ENCODE measurements around the gene GCSAM.
"Not testable (repeated sequence)": the region's sequence is repeated elsewhere in the genome, so short reads cannot be mapped to it uniquely, and the experiment has no call there.

The GCSAM gene

DNA sequence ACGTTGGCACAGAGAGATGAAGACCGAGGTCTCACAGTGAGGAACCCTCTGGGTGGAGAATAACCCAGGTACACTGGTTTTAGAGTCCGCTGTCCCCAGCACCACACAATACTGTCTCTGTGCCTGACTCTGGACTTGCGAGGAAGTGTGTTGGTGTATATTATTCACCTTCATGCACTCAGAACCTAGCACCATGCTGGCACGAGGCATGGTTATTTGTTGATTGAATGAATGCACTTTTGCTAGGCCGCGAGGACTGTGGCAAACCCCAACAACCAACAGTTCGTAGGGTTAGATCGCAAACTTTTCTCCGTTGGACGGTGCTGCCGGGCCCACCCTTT, 47.3 kb downstream of the GCSAM start:
- DNase-seq (no peak), ATAC-seq (replicated peaks) (peak in 1 of 2 donors; percentile 23)
- Mint-ChIP-seq H3K9me3 (no peaks in the 10 kb centered on the region), H3K36me3 (peaks cover 0 to 2% of the 10 kb centered on the region in 2 donors), H3K4me1 (peaks cover 10 to 26% of the 10 kb centered on the region in 2 donors), H3K27ac (no peak overlapping the region), H3K27me3 (peaks cover 39 to 48% of the 10 kb centered on the region in 2 donors), H3K4me3 (peak overlapping the region; percentile 88 to 93)

DNA sequence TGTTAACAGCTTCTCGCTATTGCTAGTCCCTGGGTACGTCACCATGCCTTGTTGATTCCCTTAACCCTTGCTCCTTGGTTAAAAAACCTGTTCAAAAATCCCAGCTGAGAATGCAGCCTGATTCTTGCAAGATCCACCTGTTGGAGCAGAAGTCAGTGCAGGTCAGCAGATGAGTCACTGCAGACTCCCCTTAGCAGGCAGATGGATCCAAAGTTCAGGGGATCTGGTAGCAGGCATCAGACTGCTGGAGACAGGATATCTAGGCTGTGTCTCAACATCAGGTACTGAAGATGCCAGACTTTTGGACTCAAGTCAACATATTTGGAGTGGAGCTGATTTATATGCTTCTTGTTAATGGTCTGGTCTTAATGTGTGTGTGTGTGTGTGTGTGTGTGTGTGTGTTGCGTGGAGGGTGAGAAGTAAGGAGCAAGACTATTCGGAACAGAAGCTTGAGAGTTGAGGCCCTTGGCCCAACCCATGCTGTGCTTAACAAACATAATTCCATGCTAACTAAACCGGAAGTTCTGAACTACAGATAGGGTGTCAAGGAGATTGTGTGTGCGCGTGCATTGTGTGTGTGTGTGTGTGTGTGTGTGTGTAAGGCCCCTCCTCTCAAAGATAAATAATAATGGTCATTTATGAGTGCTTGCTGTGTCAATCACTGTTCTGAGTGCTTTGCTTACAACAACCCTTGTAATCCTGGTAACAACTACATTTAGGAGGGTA, 47.9 kb downstream of the GCSAM start:
- Mint-ChIP-seq H3K27me3 (peaks cover 39 to 47% of the 10 kb centered on the region in 2 donors), H3K27ac (peak overlapping the region; percentile 11), H3K4me1 (peaks cover 10 to 20% of the 10 kb centered on the region in 2 donors), H3K9me3 (no peaks in the 10 kb centered on the region), H3K36me3 (peaks cover 0 to 2% of the 10 kb centered on the region in 2 donors), H3K4me3 (peak overlapping the region in 1 of 2 donors; percentile 6)
- DNase-seq (no peak), ATAC-seq (replicated peaks) (no peak)

DNA sequence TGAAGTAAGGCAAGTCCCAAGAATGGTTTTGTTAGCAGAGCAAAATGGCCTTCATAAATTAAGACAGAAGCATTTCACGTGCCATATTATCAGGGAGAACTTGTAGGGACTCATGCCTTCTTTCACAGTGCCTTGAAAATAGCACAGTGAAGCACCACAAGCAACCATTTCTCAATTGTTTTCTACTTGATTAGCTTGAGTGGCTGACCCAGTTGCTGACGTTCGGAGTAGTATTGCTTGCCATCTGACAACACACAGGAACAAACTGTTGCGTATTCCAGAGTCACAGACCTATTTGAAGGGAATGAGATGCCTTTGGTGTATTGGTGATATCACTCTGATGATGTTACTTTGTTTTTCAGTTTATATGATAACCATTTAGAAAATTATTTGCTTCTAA, 49.8 kb downstream of the GCSAM start:
- H3K9me3 Mint-ChIP-seq: no peaks in the 10 kb centered on the region
- no peaks in the 10 kb centered on the region for H3K36me3 Mint-ChIP-seq
- no peak overlapping the region for H3K4me3 Mint-ChIP-seq
- H3K27ac Mint-ChIP-seq: no peak overlapping the region
- ATAC-seq (replicated peaks): no peak
- peaks cover 31 to 32% of the 10 kb centered on the region in 2 donors for H3K27me3 Mint-ChIP-seq
- peaks cover 13 to 17% of the 10 kb centered on the region in 2 donors for H3K4me1 Mint-ChIP-seq
- no peak for DNase-seq

DNA sequence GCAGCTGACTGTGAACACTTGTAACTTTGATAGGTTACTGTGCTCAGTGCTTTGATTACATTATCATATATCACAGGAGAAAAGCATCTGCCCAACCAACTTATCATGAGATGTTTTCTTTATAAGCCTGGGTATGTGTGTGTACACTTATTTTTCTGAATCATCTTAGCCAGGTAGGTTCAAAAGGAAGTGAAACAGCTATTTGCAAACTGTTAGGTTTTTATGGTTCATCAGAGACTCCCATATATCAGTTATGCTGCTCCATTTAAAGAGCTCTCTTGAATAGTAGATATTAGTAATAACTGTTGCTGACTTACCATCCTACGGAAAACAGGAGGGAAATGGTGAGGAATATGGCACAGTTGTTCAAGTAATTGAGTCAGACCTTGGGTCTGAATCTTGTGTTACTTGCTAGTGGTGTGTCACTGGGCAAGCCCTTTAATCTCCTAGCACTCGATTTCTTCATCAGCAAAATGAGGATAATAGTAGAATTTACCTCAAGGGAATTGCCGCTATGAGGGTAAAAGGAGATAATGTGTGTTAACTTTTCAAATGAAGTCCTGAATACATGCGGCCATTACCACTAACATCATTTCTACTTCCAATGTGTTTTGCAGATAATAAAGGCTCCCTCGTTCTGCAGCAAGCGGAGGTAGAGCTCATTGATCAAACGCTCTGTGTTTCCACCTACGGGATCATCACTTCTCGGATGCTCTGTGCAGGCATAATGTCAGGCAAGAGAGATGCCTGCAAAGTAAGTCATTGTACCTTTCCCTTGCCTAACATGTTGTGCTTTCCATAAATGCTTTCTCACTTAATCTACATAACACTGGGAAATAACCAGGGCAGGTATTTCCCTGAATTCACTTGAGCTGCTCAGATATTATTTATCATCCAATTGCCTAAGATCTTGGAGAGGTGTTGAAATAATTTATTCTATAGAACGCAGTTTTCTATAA, 54.6 kb downstream of the GCSAM start:
- Mint-ChIP-seq H3K9me3 (no peaks in the 10 kb centered on the region), H3K4me1 (peaks cover 0 to 3% of the 10 kb centered on the region in 2 donors), H3K27me3 (peaks cover 0 to 19% of the 10 kb centered on the region in 2 donors), H3K36me3 (no peaks in the 10 kb centered on the region), H3K4me3 (no peak overlapping the region), H3K27ac (no peak overlapping the region)
- ATAC-seq (replicated peaks) (no peak), DNase-seq (no peak)

DNA sequence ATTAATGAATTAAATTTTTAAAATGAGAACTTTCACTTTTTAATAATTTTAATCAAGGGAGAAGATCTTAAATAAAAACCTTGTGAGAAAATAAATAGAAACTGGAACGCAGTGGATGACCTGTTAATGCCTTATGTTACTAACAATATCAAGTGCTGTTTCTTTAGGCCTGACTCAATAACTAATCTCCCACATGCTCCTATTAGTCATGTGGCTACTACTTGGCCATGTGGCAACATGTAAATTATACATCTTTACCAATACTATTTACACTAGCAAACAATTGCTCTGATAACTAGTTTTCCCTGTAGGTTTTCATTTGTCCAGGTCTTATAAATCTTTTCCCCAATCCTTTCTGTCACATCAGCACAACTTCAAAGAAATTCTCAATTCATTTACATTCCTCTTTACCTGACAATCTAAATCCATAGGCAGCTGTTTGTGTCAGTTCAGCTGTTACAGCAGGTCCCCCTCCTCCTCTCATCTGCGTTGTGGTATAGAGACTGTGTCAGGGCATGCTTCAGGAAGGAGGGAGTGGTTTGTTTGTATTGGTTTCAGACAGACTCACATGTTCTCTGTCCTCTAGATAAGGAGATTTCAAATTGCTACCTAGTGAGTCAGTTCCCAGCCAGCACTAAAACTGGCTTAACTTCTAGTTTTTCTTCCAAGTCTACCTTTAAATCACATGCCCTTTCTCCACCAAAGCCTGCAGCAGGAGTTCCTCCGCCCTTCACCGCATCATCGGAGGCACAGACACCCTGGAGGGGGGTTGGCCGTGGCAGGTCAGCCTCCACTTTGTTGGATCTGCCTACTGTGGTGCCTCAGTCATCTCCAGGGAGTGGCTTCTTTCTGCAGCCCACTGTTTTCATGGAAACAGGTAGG, 58.2 kb downstream of the GCSAM start:
- H3K4me1 Mint-ChIP-seq: peaks cover 0 to 3% of the 10 kb centered on the region in 2 donors
- peaks cover 2 to 34% of the 10 kb centered on the region in 2 donors for H3K27me3 Mint-ChIP-seq
- DNase-seq (no peak), ATAC-seq (replicated peaks) (no peak)
- H3K9me3 Mint-ChIP-seq: peaks cover 0 to 3% of the 10 kb centered on the region in 2 donors
- H3K36me3 Mint-ChIP-seq: no peaks in the 10 kb centered on the region
- H3K27ac Mint-ChIP-seq: no peak overlapping the region
- no peak overlapping the region for H3K4me3 Mint-ChIP-seq

DNA sequence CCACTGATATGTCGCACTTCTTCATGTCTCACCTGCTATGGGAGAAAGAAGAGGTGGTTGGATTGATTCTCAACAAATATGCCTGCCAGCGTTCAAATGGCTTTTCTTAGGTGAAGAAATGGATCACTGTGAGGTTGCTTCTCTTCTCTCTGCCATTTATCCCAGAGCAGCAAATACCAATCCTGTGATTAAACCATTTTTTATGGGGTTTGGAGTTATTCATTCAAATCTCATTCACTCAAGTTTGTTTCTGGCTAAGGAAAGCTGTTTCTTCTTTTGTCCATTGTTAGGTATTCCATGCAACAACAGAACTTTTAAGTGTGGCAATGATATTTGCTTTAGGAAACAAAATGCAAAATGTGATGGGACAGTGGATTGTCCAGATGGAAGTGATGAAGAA, 59.0 kb downstream of the GCSAM start:
- peaks cover 0 to 3% of the 10 kb centered on the region in 2 donors for H3K4me1 Mint-ChIP-seq
- H3K9me3 Mint-ChIP-seq: peaks cover 0 to 3% of the 10 kb centered on the region in 2 donors
- H3K27ac Mint-ChIP-seq: no peak overlapping the region
- H3K27me3 Mint-ChIP-seq: peaks cover 6 to 34% of the 10 kb centered on the region in 2 donors
- no peaks in the 10 kb centered on the region for H3K36me3 Mint-ChIP-seq
- DNase-seq (no peak), ATAC-seq (replicated peaks) (no peak)
- H3K4me3 Mint-ChIP-seq: no peak overlapping the region

DNA sequence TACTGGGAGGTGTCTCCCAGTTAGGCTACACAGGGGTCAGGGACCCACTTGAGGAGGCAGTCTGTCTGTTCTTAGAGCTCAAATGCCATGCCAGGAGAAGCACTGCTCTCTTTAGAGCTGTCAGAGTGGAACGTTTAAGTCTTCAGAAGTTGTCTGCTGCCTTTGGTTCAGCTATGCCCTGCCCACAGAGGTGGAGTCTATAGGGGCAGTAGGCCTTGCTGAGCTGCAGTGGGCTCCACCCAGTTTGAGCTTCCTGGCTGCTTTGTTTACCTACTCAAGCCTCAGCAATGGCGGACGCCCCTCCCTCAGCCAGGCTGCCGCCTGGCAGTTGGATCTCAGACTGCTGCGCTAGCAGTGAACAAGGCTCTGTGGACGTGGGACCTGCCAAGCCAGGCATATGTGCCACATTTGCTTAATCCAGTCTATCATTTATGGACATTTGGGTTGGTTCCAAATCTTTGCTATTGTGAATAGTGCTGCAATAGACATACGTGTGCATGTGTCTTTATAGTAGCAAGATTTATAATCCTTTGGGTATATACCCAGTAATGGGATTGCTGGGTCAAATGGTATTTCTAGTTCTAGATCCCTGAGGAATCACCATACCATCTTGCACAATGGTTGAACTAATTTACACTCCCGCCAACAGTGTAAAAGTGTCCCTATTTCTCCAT, 60.5 kb downstream of the GCSAM start:
- not testable (repeated sequence) for H3K4me1 Mint-ChIP-seq; DNase-seq; ATAC-seq (replicated peaks); H3K36me3 Mint-ChIP-seq; H3K27ac Mint-ChIP-seq; H3K9me3 Mint-ChIP-seq; H3K4me3 Mint-ChIP-seq
- peaks cover 7 to 35% of the 10 kb centered on the region in 2 donors for H3K27me3 Mint-ChIP-seq
